Ectodermal cell (in vitro differentiated cells): ENCODE measurements around the gene PRR23B. TPM values are rescaled to one million over a fixed set of nuclear protein-coding genes. Genes with fewer than 3 reads are reported as not detected.
"Not testable (repeated sequence)": the region's sequence is repeated elsewhere in the genome, so short reads cannot be mapped to it uniquely, and the experiment has no call there.

Source experiments
- H3K27ac ChIP-seq: 2 replicates; pipeline ENCODE4 v1.7.0; 2013; ENCODE audit warnings: mild to moderate bottlenecking, low read depth, low read length; ENCODE audit not compliant: insufficient read depth, poor library complexity, severe bottlenecking
- H3K27me3 ChIP-seq: 2 replicates; pipeline ENCODE4 v1.7.0; 2013; ENCODE audit warnings: mild to moderate bottlenecking, low read length; ENCODE audit not compliant: insufficient read depth, control insufficient read depth, poor library complexity, severe bottlenecking
- H3K36me3 ChIP-seq: one replicate; pipeline ENCODE4 v1.7.0; 2013; ENCODE audit warnings: low read length; ENCODE audit not compliant: control insufficient read depth, insufficient read depth
- H3K4me1 ChIP-seq: one replicate; pipeline ENCODE4 v1.7.0; 2013; ENCODE audit warnings: low read length; ENCODE audit not compliant: control insufficient read depth, insufficient read depth
- H3K4me3 ChIP-seq: 2 replicates; pipeline ENCODE4 v1.7.0; 2013; ENCODE audit warnings: low read depth, low read length, control low read depth; ENCODE audit not compliant: insufficient read depth
- H3K9me3 ChIP-seq: 2 replicates; pipeline ENCODE4 v1.7.0; 2013; ENCODE audit warnings: mild to moderate bottlenecking, low read length, moderate library complexity; ENCODE audit not compliant: control insufficient read depth
- WGBS, 2 experiments: methylation state at CpG; one replicate each; pipeline ENCODE4 v1.1.7; 2013; ENCODE audit warnings: missing lambda C conversion rate in 2 of 2; 5-methylcytosine and 5-hydroxymethylcytosine counted together
- polyA plus RNA-seq, 4 experiments: library from polyadenylated mRNA; stranded (reverse); fragments of 50-300 nt; gene quantifications; one replicate each; pipeline ENCODE4 v1.2.3, GENCODE V29; 2013

PRR23B gene
- polyA plus RNA-seq (2013, experiment 1 of 4): not detected
- polyA plus RNA-seq (2013, experiment 2 of 4): not detected
- polyA plus RNA-seq (2013, experiment 3 of 4): not detected
- polyA plus RNA-seq (2013, experiment 4 of 4): not detected

- 95 to 96% methylated on average over 19 of the region's 19 CpGs for WGBS, 2 experiments
- Histone ChIP-seq H3K9me3 (no peaks in the 10 kb centered on the region), H3K36me3 (no peaks in the 10 kb centered on the region), H3K27me3 (no peaks in the 10 kb centered on the region), H3K27ac (no peak within 1 kb of the TSS), H3K4me1 (no peaks in the 10 kb centered on the region), H3K4me3 (no peak within 1 kb of the TSS)
Observed at GRCh38 chr3:139020868-139021234, at the start of gene PRR23B. Gene PRR23B, minus strand, starts transcription at chr3:139020926. Its CDS starts 265 bp downstream, at chr3:139020661.

GRCh38 chr3:139062918-139063317 lies 42.2 kb upstream of the PRR23B start:
- Histone ChIP-seq H3K27ac (no peak overlapping the region), H3K4me1 (no peaks in the 10 kb centered on the region), H3K27me3 (no peaks in the 10 kb centered on the region), H3K4me3 (no peak overlapping the region), H3K36me3 (no peaks in the 10 kb centered on the region), H3K9me3 (no peaks in the 10 kb centered on the region)
- 29% methylated on average over 1 of the region's 1 CpG; no CpG with 5 or more reads in 1 of the 2 experiments for WGBS, 2 experiments

- Histone ChIP-seq H3K4me1 (no peaks in the 10 kb centered on the region), H3K9me3 (no peaks in the 10 kb centered on the region), H3K4me3 (no peak overlapping the region), H3K27ac (no peak overlapping the region), H3K36me3 (no peaks in the 10 kb centered on the region), H3K27me3 (no peaks in the 10 kb centered on the region)
- 90 to 93% methylated on average over 2 of the region's 2 CpGs for WGBS, 2 experiments
Observed at GRCh38 chr3:139052802-139053600, 32.3 kb upstream of the PRR23B start.

GRCh38 chr3:139044366-139045210 lies 23.9 kb upstream of the PRR23B start, which contains the start of gene PRR23C:
Gene PRR23C, minus strand, starts transcription at chr3:139044892. Its CDS starts 272 bp downstream, at chr3:139044620.
- WGBS, 2 experiments: 95 to 96% methylated on average over 77 of the region's 77 CpGs
- no peaks in the 10 kb centered on the region for H3K36me3 ChIP-seq
- no peaks in the 10 kb centered on the region for H3K27me3 ChIP-seq
- no peak within 1 kb of the TSS for H3K27ac ChIP-seq
- no peak within 1 kb of the TSS for H3K4me3 ChIP-seq
- H3K9me3 ChIP-seq: no peaks in the 10 kb centered on the region
- no peaks in the 10 kb centered on the region for H3K4me1 ChIP-seq

GRCh38 chr3:139043554-139044365 lies 23.0 kb upstream of the PRR23B start:
- H3K4me1 ChIP-seq: no peaks in the 10 kb centered on the region
- WGBS, 2 experiments: 97% methylated on average over 50 of the region's 50 CpGs
- no peaks in the 10 kb centered on the region for H3K36me3 ChIP-seq
- H3K27me3 ChIP-seq: no peaks in the 10 kb centered on the region
- no peaks in the 10 kb centered on the region for H3K9me3 ChIP-seq
- H3K27ac ChIP-seq: no peak overlapping the region
- H3K4me3 ChIP-seq: no peak overlapping the region

- Histone ChIP-seq H3K36me3 (no peaks in the 10 kb centered on the region), H3K27me3 (no peaks in the 10 kb centered on the region), H3K9me3 (no peaks in the 10 kb centered on the region), H3K27ac (no peak overlapping the region), H3K4me1 (no peaks in the 10 kb centered on the region), H3K4me3 (no peak overlapping the region)
- 93 to 97% methylated on average over 6 of the region's 6 CpGs for WGBS, 2 experiments
Observed at GRCh38 chr3:139037478-139037877, 16.8 kb upstream of the PRR23B start.

- Histone ChIP-seq H3K27ac (no peak overlapping the region), H3K4me3 (no peak overlapping the region), H3K36me3 (no peaks in the 10 kb centered on the region), H3K27me3 (no peaks in the 10 kb centered on the region), H3K4me1 (no peaks in the 10 kb centered on the region), H3K9me3 (no peaks in the 10 kb centered on the region)
- WGBS, 2 experiments: 90 to 100% methylated on average over 2 of the region's 2 CpGs
Observed at GRCh38 chr3:139032326-139033002, 11.7 kb upstream of the PRR23B start.

GRCh38 chr3:139030576-139030975 lies 9.8 kb upstream of the PRR23B start:
- not testable (repeated sequence) for H3K9me3 ChIP-seq, H3K4me3 ChIP-seq, H3K27ac ChIP-seq, H3K27me3 ChIP-seq, H3K4me1 ChIP-seq, H3K36me3 ChIP-seq

- 94 to 97% methylated on average over 2 of the region's 2 CpGs for WGBS, 2 experiments
- H3K9me3 ChIP-seq: no peaks in the 10 kb centered on the region
- H3K36me3 ChIP-seq: no peaks in the 10 kb centered on the region
- H3K27me3 ChIP-seq: no peaks in the 10 kb centered on the region
- H3K4me1 ChIP-seq: no peaks in the 10 kb centered on the region
- no peak overlapping the region for H3K4me3 ChIP-seq
- H3K27ac ChIP-seq: no peak overlapping the region
Observed at GRCh38 chr3:139024968-139025367, 4.2 kb upstream of the PRR23B start.
